Uterus (tissue), 2 donors: Measurements from ENCODE around the gene DNASE1L2.

Experiments used
- POLR2A ChIP-seq, 2 donors: fragments of 450-650 bp; IDR thresholded peaks; one replicate each; pipeline ENCODE4 v1.6.1; 2016; ENCODE audit warnings: antibody characterized with exemption in 2 of 2, mild to moderate bottlenecking in 1 of 2, moderate library complexity in 1 of 2
- TF ChIP-seq, protein P1 (sequence below), 4 experiments: fragments of 200-600 bp in 2 of 4; fragments of 450-650 bp in 2 of 4; sonication (generic) in 2 of 4; IDR thresholded peaks; one replicate each; pipeline ENCODE4 v1.5.1; 2016 to 2019; ENCODE audit warnings: antibody characterized with exemption in 4 of 4, mild to moderate bottlenecking in 2 of 4, moderate library complexity in 1 of 4

GRCh38 chr16:2235234-2235651, 1.0 kb upstream of the DNASE1L2 start:
- TF ChIP-seq, protein P1, sequence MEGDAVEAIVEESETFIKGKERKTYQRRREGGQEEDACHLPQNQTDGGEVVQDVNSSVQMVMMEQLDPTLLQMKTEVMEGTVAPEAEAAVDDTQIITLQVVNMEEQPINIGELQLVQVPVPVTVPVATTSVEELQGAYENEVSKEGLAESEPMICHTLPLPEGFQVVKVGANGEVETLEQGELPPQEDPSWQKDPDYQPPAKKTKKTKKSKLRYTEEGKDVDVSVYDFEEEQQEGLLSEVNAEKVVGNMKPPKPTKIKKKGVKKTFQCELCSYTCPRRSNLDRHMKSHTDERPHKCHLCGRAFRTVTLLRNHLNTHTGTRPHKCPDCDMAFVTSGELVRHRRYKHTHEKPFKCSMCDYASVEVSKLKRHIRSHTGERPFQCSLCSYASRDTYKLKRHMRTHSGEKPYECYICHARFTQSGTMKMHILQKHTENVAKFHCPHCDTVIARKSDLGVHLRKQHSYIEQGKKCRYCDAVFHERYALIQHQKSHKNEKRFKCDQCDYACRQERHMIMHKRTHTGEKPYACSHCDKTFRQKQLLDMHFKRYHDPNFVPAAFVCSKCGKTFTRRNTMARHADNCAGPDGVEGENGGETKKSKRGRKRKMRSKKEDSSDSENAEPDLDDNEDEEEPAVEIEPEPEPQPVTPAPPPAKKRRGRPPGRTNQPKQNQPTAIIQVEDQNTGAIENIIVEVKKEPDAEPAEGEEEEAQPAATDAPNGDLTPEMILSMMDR (IDR thresholded peaks at IDR 0.05), result no peak
- TF ChIP-seq POLR2A (IDR thresholded peaks at IDR 0.05), result no peak
